Breast epithelium (tissue), 3 donors: Measurements from ENCODE around the gene HSPG2.

Experiments
- POLR2AphosphoS5 ChIP-seq, 3 donors: sonication (generic); formaldehyde crosslinking; IDR thresholded peaks; one replicate each; pipeline ENCODE4 v1.6.1; 2017; ENCODE audit warnings: antibody characterized with exemption in 3 of 3
- TF ChIP-seq, protein P1 (sequence below), 3 donors: fragments of 450-650 bp; IDR thresholded peaks; one replicate each; pipeline ENCODE4 v1.5.1; 2016 to 2017; ENCODE audit warnings: antibody characterized with exemption in 3 of 3, mild to moderate bottlenecking in 3 of 3, moderate library complexity in 3 of 3

DNA sequence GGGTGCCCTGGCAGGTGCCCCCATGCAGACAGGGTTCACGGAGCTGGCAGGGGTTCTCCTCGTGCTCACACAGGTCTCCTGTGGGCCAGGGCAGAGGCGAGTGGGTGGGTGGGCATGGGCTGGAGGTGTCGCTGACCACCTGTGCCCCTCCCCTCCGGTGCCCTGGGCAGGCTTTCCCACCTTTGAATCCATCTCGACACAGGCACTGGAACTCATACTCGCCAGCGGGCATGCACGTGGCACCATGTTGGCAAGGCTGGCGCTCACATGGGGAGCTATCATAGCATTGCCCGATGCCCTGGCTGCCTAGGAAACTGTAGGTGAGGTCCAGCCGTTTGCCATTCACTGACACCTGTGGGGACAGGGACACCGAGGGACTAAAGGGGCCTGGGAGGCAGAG lies 109.0 kb downstream of the HSPG2 start:
- TF ChIP-seq, protein P1, sequence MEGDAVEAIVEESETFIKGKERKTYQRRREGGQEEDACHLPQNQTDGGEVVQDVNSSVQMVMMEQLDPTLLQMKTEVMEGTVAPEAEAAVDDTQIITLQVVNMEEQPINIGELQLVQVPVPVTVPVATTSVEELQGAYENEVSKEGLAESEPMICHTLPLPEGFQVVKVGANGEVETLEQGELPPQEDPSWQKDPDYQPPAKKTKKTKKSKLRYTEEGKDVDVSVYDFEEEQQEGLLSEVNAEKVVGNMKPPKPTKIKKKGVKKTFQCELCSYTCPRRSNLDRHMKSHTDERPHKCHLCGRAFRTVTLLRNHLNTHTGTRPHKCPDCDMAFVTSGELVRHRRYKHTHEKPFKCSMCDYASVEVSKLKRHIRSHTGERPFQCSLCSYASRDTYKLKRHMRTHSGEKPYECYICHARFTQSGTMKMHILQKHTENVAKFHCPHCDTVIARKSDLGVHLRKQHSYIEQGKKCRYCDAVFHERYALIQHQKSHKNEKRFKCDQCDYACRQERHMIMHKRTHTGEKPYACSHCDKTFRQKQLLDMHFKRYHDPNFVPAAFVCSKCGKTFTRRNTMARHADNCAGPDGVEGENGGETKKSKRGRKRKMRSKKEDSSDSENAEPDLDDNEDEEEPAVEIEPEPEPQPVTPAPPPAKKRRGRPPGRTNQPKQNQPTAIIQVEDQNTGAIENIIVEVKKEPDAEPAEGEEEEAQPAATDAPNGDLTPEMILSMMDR (IDR thresholded peaks at IDR 0.05): no peak
- no peak for TF ChIP-seq POLR2AphosphoS5 (IDR thresholded peaks at IDR 0.05)
